Body of pancreas (tissue), 4 donors: ENCODE data around the gene CRYBA1. TPM values are rescaled to one million over a fixed set of nuclear protein-coding genes. Genes with fewer than 3 reads are reported as not detected.

Experiments used
- ATAC-seq: fragments of 150-250 bp; one replicate; pipeline ENCODE4 v1.9.1; 2016
- DNase-seq, 4 donors: peaks; one replicate each; pipeline ENCODE4 v3.0.0-alpha.2; 2019
- H3K27ac ChIP-seq, 4 donors: fragments of 200-600 bp; sonication (generic); 1 replicate in 3 of 4; 2 replicates in 1 of 4; pipeline versions ENCODE4 v1.5.1 to v1.6.1; 2016 to 2019; ENCODE audit warnings: mild to moderate bottlenecking in 1 of 4, mixed read lengths in 1 of 4, moderate library complexity in 1 of 4
- H3K27me3 ChIP-seq, 2 donors: fragments of 200-600 bp; sonication (generic); one replicate each; pipeline ENCODE4 v1.6.0; 2016; ENCODE audit warnings: mild to moderate bottlenecking in 1 of 2
- H3K36me3 ChIP-seq, 2 donors: fragments of 200-600 bp; sonication (generic); replicated peaks in 1 of 2; 2 replicates each; pipeline ENCODE4 v1.5.1; 2016; ENCODE audit warnings: low read depth in 2 of 2; ENCODE audit not compliant: insufficient read depth in 1 of 2
- H3K4me1 ChIP-seq: fragments of 200-600 bp; sonication (generic); one replicate; pipeline ENCODE4 v1.6.0; 2016
- H3K4me3 ChIP-seq, 2 donors: fragments of 200-600 bp; sonication (generic); 1 replicate in 1 of 2; 2 replicates in 1 of 2; pipeline ENCODE4 v1.5.1; 2016 to 2019
- H3K9me3 ChIP-seq, 3 donors: fragments of 200-600 bp; sonication (generic); 1 replicate in 2 of 3; 2 replicates in 1 of 3; pipeline ENCODE4 v1.5.1; 2016
- CTCF ChIP-seq, 7 experiments: fragments of 450-650 bp in 4 of 7; fragments of 200-600 bp in 3 of 7; sonication (generic) in 3 of 7; IDR thresholded peaks; one replicate each; pipeline ENCODE4 v1.5.1; 2016 to 2019; ENCODE audit warnings: antibody characterized with exemption in 7 of 7
- POLR2A ChIP-seq, 3 donors: fragments of 450-650 bp; IDR thresholded peaks; one replicate each; pipeline ENCODE4 v1.6.1; 2016; ENCODE audit warnings: antibody characterized with exemption in 3 of 3, mild to moderate bottlenecking in 2 of 3
- WGBS, 2 donors: methylation state at CpG; one replicate each; pipeline ENCODE4 v1.1.5; 2017; 5-methylcytosine and 5-hydroxymethylcytosine counted together
- intact Hi-C: fragments of 100-400 bp; cut with DNase I; formaldehyde crosslinking; loops from one replicate; pipeline ENCODE4 v1.15.1; 2023
- total RNA-seq, 2 donors: library from RNA; depleted of rRNA; stranded (reverse); fragments of >200 nt; gene quantifications; one replicate each; pipeline ENCODE4 v1.1.0, GENCODE V29; 2016

CRYBA1 gene
- total RNA-seq, 2 donors from 2014 or later = not detected

- Histone ChIP-seq H3K36me3 (no peaks in the 10 kb centered on the region), H3K27me3 (no peaks in the 10 kb centered on the region), H3K9me3 (no peaks in the 10 kb centered on the region), H3K4me1 (no peaks in the 10 kb centered on the region), H3K4me3 (no peak overlapping the region), H3K27ac (no peak overlapping the region)
- TF ChIP-seq CTCF (IDR thresholded peaks at IDR 0.05) (no peak), POLR2A (IDR thresholded peaks at IDR 0.05) (no peak)
- WGBS, 2 donors = 93 to 98% methylated on average over 3 of the region's 3 CpGs
- ATAC-seq (no peak), DNase-seq (no peak)
- intact Hi-C loops = loop anchor here (10.0 kb wide), 1 partner anchor 251 kb away; no protein-coding TSS in a partner anchor
Measured at GRCh38 chr17:29235904-29236303, 10.8 kb upstream of the CRYBA1 start.

- no peak for ATAC-seq
- 84 to 88% methylated on average over 3 of the region's 3 CpGs for WGBS, 2 donors
Measured at GRCh38 chr17:29237476-29238132, 9.1 kb upstream of the CRYBA1 start.

GRCh38 chr17:29238133-29238850 lies 8.4 kb upstream of the CRYBA1 start:
- H3K27me3 ChIP-seq = no peaks in the 10 kb centered on the region
- no peak for TF ChIP-seq POLR2A (IDR thresholded peaks at IDR 0.05)
- no peak for TF ChIP-seq CTCF (IDR thresholded peaks at IDR 0.05)
- no peaks in the 10 kb centered on the region for H3K4me1 ChIP-seq
- H3K4me3 ChIP-seq = no peak overlapping the region
- H3K36me3 ChIP-seq = no peaks in the 10 kb centered on the region
- intact Hi-C loops = loop anchor here (10.0 kb wide), 1 partner anchor 253 kb away; no protein-coding TSS in a partner anchor
- H3K27ac ChIP-seq = no peak overlapping the region
- 86 to 94% methylated on average over 8 of the region's 8 CpGs for WGBS, 2 donors
- H3K9me3 ChIP-seq = no peaks in the 10 kb centered on the region
- ATAC-seq = no peak
- DNase-seq = no peak

More at GRCh38 chr17:29237476-29238132, 9.1 kb upstream of the CRYBA1 start:
- Histone ChIP-seq H3K36me3 (no peaks in the 10 kb centered on the region), H3K4me3 (no peak overlapping the region), H3K4me1 (no peaks in the 10 kb centered on the region), H3K27me3 (no peaks in the 10 kb centered on the region), H3K9me3 (no peaks in the 10 kb centered on the region), H3K27ac (no peak overlapping the region)
- DNase-seq = no peak
- no peak for TF ChIP-seq POLR2A (IDR thresholded peaks at IDR 0.05)
- TF ChIP-seq CTCF (IDR thresholded peaks at IDR 0.05) = no peak
- intact Hi-C loops = loop anchor here (10.0 kb wide), 1 partner anchor 253 kb away; no protein-coding TSS in a partner anchor

- Histone ChIP-seq H3K27ac (no peak overlapping the region), H3K36me3 (no peaks in the 10 kb centered on the region), H3K9me3 (no peaks in the 10 kb centered on the region), H3K4me3 (no peak overlapping the region), H3K27me3 (no peaks in the 10 kb centered on the region), H3K4me1 (no peaks in the 10 kb centered on the region)
- intact Hi-C loops = no loop called here
- WGBS, 2 donors = 43 to 44% methylated on average over 2 of the region's 2 CpGs
- DNase-seq (no peak), ATAC-seq (no peak)
- no peak for TF ChIP-seq CTCF (IDR thresholded peaks at IDR 0.05)
- TF ChIP-seq POLR2A (IDR thresholded peaks at IDR 0.05) = no peak
Measured at GRCh38 chr17:29240477-29240876, 6.2 kb upstream of the CRYBA1 start.
